Measurements from ENCODE around the gene IFNAR2.

The IFNAR2 gene

DNA sequence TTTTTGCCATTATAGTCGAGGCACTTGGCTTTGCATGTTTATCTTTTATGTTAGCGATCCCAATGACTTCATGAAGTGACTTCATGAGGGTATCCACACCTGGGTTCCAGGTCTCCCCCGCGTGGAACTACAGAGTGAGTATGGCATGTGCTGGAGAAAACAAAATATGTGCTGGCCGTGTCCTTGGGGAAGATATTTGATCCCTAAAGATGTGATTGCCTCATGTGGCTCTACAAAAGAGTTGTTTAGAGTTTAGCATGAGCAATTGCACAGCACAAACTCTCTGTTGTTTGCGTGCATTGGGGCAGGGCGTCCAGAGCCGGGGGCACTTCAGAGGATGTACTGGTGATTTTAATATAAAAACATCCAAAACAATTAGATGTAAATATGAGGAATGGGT, 41.2 kb downstream of the IFNAR2 start:
- DNase-seq = no peak

DNA sequence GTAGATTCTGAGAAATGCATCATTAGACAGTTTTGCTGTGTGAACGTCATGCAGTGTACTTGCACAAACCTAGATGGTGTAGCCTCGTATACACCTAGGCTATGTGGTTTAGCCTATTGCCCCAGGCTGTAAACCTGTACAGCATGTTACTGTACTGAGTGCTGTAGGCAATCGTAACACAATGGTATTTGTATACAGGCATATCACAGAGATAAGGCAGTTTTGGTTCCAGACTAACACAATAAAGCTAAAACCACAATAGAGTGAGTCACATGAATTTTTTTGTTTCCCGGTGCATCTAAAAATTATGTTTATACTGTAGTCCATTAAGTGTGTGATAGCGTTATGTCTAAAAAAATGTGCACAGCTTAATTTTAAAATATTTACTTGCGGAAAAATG, 43.3 kb downstream of the IFNAR2 start:
- no peak for DNase-seq

DNA sequence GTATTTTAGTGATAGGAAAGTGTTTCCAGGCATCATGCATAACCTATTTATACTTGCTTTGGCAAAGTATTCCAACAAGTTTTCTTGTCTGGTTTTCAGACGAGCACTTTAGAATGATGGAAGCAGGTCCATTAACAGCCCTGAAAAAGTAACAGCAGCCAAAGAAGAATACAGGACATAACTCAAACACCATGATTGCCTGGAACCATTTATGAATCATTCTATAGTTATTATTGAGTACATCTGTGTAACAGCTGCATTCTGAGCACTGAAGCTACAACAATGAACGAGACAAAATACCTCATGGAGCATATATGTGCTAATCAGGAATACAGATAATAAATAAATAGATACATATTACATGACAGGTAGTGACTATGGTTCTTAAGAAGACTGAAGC, 49.0 kb downstream of the IFNAR2 start:
- DNase-seq = no peak

DNA sequence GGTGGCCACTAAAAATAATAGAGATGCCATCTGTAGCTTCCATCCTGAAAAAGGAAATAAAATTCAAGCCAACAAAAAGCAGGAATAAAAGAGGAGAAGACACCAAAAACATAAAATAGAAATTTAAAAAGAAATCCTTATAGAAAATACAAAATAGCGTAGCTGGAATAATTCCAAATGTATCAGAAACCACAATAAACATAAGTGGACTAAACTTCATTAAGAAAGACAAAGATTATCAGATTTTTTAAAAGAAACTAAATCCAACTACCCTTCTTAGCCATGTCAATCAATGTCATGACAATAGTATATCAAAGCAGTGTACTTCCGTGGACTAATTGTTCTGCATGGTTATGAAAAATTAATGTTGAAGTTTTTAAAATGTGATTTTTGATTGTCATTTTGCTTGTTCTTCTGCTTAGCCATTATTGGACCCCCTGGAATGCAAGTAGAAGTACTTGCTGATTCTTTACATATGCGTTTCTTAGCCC, 49.6 kb downstream of the IFNAR2 start:
- no peak for DNase-seq

All from CD4-positive, alpha-beta T cell treated with Interferon alpha-2 for 1 hour (primary cell).